Left renal cortex interstitium (tissue), 4 donors: ENCODE data around the gene OTUD5. TPM values are rescaled to one million over a fixed set of nuclear protein-coding genes. Genes with fewer than 3 reads are reported as not detected.
A peak's percentile ranks its signal among the peaks of the same experiment; 100 is the strongest.

Source experiments
- DNase-seq, 4 donors: peaks; one replicate each; pipeline ENCODE4 v3.0.0-alpha.2; 2013; ENCODE audit warnings: low read depth in 4 of 4, low spot score in 2 of 4, missing footprints in 1 of 4
- polyA plus RNA-seq, 4 donors: library from polyadenylated mRNA; unstranded; fragments of 120-200 nt; gene quantifications; one replicate each; pipeline ENCODE4 v1.2.1, GENCODE V29; 2013; ENCODE audit not compliant: insufficient read length in 4 of 4

Gene OTUD5
- polyA plus RNA-seq, 4 donors, result 62.5 to 72.7 (median 67.7) TPM

- DNase-seq, result no peak
Observed at GRCh38 chrX:48972220-48973164, 15.1 kb upstream of the OTUD5 start.

- no peak for DNase-seq
Observed at GRCh38 chrX:48971249-48972219, 14.1 kb upstream of the OTUD5 start, which contains the start of gene KCND1. Gene KCND1, minus strand, starts transcription at chrX:48971844. Its CDS starts 1,573 bp downstream, at chrX:48970271.

- no peak for DNase-seq
Observed at GRCh38 chrX:48969471-48969870, 12.1 kb upstream of the OTUD5 start.

DNA sequence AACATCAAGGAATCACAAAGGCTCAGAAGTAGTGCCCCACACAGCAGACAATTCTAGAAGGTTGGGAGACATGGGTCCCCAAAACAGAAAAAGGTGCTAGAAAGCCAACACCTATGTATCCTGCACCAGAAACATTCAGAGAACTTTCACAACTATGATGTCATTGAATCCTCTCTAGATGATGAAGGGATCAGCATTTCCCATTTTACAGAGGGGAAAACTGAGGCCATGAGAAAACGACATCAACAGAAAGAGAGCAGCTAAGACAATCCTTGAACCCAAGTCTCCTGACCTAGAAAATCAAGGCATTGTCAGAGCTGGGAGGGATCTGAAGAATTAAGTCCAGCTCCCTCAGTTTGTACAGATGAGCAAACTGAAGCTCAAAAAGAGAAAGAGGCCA, 11.0 kb upstream of the OTUD5 start:
- no peak for DNase-seq

DNA sequence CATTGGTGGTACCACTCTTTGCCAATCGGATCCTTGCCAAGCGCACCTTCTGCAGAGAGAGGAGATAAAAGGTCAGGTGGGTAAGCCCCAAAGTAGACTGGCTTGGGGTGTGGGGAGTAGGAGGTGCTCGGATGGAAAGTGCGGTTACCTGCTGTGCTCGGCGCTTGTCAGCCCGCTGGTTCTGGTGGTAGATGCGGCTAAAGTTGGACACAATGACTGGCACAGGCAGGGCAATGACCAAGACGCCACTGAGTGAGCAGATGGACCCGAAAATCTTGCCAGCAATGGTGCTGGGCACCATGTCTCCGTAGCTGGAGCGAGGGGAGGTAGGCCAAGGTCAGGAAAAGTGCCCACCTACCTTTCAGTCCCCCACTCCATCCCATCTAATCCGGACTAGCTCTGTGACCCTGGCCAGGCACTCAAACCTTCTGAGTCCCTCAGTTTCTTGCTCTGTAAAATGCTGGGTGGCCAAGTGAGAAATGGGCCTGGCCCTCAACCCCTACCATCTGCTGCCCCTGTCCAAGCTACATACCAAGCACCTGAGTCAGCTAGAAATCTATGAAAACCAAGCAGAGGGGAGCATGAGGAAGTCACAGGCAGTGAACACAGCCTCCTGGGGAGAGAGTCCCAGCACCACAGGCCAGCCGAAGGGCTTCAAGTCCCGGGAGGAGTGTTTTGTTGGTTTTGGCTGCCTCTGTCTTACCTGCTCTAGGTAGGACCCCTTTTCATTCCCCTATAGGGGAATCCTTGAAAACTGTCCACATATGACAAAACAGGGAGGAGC, 9.6 kb upstream of the OTUD5 start:
- no peak for DNase-seq

DNA sequence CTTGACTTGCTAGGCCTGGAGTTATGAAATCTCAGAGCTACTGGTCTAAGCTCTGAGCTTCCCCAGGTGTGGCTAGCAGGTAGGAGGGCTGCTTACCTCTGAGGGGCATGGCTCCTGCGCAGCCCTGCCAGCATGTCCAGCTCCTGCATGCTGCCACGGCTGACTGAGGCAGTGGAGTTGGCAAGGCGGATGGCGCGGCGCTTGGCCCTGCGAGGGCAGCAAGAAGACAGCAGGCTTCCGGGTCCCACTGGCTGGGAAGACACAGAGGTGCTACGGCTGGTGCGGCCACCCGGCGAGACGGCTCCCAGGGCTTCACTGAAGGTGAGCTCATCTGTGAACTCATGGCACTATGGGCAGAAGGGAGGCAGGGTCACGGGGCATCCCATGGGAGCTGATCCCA, 8.6 kb upstream of the OTUD5 start:
- DNase-seq, result no peak

GRCh38 chrX:48961585-48962091, 4.2 kb upstream of the OTUD5 start:
- no peak for DNase-seq

- no peak for DNase-seq
Observed at GRCh38 chrX:48960291-48960690, 2.9 kb upstream of the OTUD5 start.

- no peak for DNase-seq
Observed at GRCh38 chrX:48958635-48959094, 1.3 kb upstream of the OTUD5 start.

DNA sequence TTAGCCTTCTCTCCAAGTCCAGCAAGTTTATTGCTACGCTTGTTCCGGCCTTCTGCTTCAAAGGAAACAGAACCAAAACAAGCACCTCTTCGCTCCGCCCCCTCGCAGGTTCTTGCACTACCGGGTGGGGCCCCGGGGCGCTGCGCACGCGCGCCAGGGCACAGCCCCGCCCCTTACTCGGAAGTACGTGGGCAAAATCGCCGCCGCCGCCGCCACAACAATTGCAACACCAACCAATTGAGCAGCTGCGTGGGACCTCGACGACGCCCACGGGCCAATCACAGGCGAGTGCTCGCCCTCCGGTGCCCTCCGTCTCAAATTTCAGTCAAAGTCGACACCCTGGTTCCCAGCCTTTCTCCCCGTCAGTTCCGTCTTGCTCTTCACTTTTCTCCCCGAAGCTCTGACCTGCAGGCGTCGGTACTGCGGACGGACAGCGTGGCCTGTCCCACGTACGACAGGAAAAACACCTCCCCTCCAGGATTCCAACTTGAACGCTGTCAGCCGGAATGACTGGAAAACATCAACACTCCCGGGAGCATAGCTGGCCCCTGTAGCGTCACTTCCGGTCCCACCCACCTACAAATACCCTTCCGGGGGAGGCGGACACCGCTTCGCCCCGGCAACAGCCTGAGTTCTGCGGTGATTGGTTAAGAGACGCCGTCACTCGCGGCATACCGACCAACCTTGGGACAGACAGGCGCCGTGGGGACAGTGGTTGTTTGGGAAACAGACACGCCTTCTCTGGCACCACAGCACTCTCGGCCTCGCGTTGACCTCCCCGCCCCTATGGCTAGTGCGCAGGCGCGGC, 624 bp upstream of the OTUD5 start:
- DNase-seq, result peak; percentile 89 to 94 (median 92)

GRCh38 chrX:48956728-48957414, 536 bp downstream of the OTUD5 start:
- no peak for DNase-seq

DNA sequence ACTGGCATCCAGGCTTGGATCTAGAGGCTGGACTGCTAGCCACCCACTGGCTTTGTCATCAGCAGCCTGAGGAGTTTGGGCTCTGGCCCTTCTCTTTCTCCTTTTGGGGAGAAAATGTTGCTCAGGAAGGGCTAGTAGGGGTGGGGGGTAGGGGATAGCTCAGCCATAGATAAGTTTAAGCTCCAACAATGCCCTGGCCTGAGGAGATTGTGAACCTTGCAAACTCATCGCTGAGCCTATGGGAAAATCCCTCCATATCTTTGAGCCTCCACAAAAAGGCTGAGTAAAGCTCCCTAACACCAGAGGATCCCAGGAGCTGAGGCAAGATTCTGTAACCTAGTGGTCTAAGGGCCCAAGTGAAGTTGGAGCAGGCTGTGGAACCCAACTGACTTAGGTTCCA, 8.8 kb downstream of the OTUD5 start:
- no peak for DNase-seq

GRCh38 chrX:48945517-48946348, 11.7 kb downstream of the OTUD5 start:
- no peak for DNase-seq

GRCh38 chrX:48942895-48943294, 14.5 kb downstream of the OTUD5 start:
- no peak for DNase-seq

DNA sequence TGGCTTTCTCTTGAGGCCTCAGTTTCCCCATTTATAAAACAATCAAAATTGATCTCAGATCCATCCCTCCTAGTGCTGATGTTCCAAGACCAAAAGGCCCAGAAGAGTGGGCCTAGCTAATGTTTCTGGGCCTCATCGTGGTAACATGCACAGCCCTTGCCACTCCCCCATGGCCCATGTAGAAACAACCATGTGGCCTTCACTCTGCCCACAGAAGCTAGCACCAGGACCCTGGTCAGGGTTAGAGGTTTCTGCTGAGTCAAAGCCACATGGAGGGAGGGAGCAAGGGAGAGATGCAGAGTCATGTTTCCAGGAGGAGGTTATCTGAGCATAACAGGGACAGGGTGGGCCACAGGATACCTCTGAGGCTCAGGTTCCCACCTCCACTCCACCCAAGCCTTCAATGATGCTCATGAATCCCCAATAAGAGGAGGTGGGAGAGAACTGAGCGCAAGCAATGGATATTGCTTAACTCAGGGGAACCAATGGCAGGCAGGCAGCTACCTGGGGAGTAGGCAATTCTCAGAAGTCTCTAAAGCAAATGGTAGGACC, 16.9 kb downstream of the OTUD5 start:
- DNase-seq, result no peak

DNA sequence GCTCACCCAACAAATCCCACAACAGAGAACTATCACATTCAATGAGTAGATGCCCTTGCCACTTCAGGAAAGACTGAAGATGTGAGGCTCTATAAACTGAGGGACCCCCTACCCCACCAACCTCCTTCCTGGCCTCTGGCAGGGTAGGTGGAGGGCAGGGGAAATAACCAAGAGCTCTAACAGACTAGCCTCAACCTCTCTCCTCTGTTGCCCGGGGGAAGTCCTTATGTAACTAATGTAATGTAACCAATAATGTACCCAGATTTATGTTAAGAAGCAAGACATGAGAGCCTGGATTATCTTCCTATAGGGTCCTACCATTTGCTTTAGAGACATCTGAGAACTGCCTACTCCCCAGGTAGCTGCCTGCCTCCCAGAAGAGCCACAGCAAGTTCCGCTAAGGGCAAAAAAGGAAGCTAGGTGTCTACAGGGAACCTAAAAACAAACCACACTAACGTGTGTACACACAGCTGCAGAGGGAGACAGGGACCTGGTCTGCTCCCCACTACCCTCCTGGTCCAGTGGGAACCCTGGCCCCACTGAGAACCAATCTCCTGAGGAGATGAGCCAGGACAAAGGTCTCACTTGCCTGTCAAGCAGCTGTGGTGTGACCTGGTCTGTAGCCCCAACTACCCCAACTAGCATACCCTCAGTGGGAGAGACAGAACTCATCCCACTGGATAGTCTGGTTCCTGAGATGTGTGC, 17.7 kb downstream of the OTUD5 start:
- no peak for DNase-seq
